WTC11 (cell line): ENCODE measurements around the gene DACH2. TPM values are rescaled to one million over a fixed set of nuclear protein-coding genes. Genes with fewer than 3 reads are reported as not detected.
A peak's percentile ranks its signal among the peaks of the same experiment; 100 is the strongest.

Experiments
- ATAC-seq: fragments of 200-7000 bp; cut with Tn5 transposase; 2 replicates; pipeline ENCODE4 v1.10.0; 2021; ENCODE audit warnings: mild to moderate bottlenecking, moderate library complexity
- CTCF ChIA-PET: fragments of 300-600 bp; sonication (Branson Sonifier 250); formaldehyde crosslinking; loops from one replicate; lab custom pipeline; 2021; ENCODE audit warnings: antibody characterized with exemption; lab: Charles Lee
- POLR2A ChIA-PET: fragments of 350-600 bp; sonication (Branson Sonifier 250); formaldehyde crosslinking; loops from one replicate; lab custom pipeline; 2021; ENCODE audit warnings: antibody characterized with exemption; lab: Charles Lee
- DNase-seq: peaks from one replicate; pipeline ENCODE4 v3.0.0; 2021; ENCODE audit warnings: low spot score
- H3K27ac Mint-ChIP-seq: 2 replicates; pipeline ENCODE4 v1.8.0; 2021; ENCODE audit warnings: mixed read lengths
- H3K27me3 Mint-ChIP-seq: 2 replicates; pipeline ENCODE4 v1.8.0; 2021; ENCODE audit warnings: low read depth, mild to moderate bottlenecking, moderate library complexity, mixed read lengths
- H3K36me3 Mint-ChIP-seq: 2 replicates; pipeline ENCODE4 v1.8.0; 2021; ENCODE audit warnings: mixed read lengths
- H3K4me1 Mint-ChIP-seq: 2 replicates; pipeline ENCODE4 v1.8.0; 2022; ENCODE audit warnings: mixed read lengths
- H3K4me3 Mint-ChIP-seq: 2 replicates; pipeline ENCODE4 v1.8.0; 2021; ENCODE audit warnings: mild to moderate bottlenecking, moderate library complexity, mixed read lengths
- H3K9me3 Mint-ChIP-seq: 2 replicates; pipeline ENCODE4 v1.8.0; 2021; ENCODE audit warnings: mixed read lengths
- CDX4 ChIP-seq: fragments of 250-450 bp; sonication (Bioruptor Pico); IDR thresholded peaks from 2 replicates; pipeline ENCODE4 v1.9.0; 2021; ENCODE audit warnings: moderate library complexity, mild to moderate bottlenecking, inconsistent platforms, borderline replicate concordance
- E2F4 ChIP-seq: sonication (generic); formaldehyde crosslinking; IDR thresholded peaks from 2 replicates; pipeline ENCODE4 v1.8.1; 2022; ENCODE audit warnings: low read depth, mild to moderate bottlenecking, moderate library complexity, missing genetic modification reagents, borderline replicate concordance
- EMX1 ChIP-seq: fragments of 250-450 bp; sonication (Bioruptor Pico); IDR thresholded peaks from 2 replicates; pipeline ENCODE4 v1.8.0; 2021; ENCODE audit warnings: mild to moderate bottlenecking
- ESRRA ChIP-seq: sonication (generic); formaldehyde crosslinking; IDR thresholded peaks from 2 replicates; pipeline ENCODE4 v1.8.1; 2022; ENCODE audit warnings: mild to moderate bottlenecking, missing genetic modification reagents, borderline replicate concordance
- ETV6 ChIP-seq: sonication (generic); formaldehyde crosslinking; IDR thresholded peaks from 2 replicates; pipeline ENCODE4 v1.8.1; 2022; ENCODE audit warnings: mild to moderate bottlenecking, missing genetic modification reagents
- FOXJ3 ChIP-seq: sonication (generic); formaldehyde crosslinking; IDR thresholded peaks from 2 replicates; pipeline ENCODE4 v1.9.0; 2021; ENCODE audit warnings: missing genetic modification reagents, mild to moderate bottlenecking, borderline replicate concordance
- GABPB1 ChIP-seq: sonication (generic); formaldehyde crosslinking; IDR thresholded peaks from 2 replicates; pipeline ENCODE4 v1.8.1; 2023; ENCODE audit warnings: mild to moderate bottlenecking, missing genetic modification reagents
- GTF2I ChIP-seq: fragments of 250-450 bp; sonication (Bioruptor Pico); conservative IDR thresholded peaks from 2 replicates; pipeline ENCODE4 v1.4.0; 2021; ENCODE audit warnings: mild to moderate bottlenecking
- HMGA2 ChIP-seq: fragments of 250-450 bp; sonication (Bioruptor Pico); IDR thresholded peaks from 2 replicates; pipeline ENCODE4 v1.4.0; 2021; ENCODE audit warnings: mild to moderate bottlenecking, moderate library complexity
- JUN ChIP-seq: sonication (generic); formaldehyde crosslinking; IDR thresholded peaks from 2 replicates; pipeline ENCODE4 v1.8.0; 2023; ENCODE audit warnings: mild to moderate bottlenecking, missing genetic modification reagents
- OVOL2 ChIP-seq: fragments of 250-450 bp; sonication (Bioruptor Pico); IDR thresholded peaks from 2 replicates; pipeline ENCODE4 v1.9.0; 2021; ENCODE audit warnings: mild to moderate bottlenecking, borderline replicate concordance
- PRDM15 ChIP-seq: sonication (generic); formaldehyde crosslinking; IDR thresholded peaks from 2 replicates; pipeline ENCODE4 v1.8.0; 2022; ENCODE audit warnings: missing genetic modification reagents
- PRRX2 ChIP-seq: fragments of 250-450 bp; sonication (Bioruptor Pico); IDR thresholded peaks from 2 replicates; pipeline ENCODE4 v1.8.0; 2021; ENCODE audit warnings: mild to moderate bottlenecking
- RORB ChIP-seq: fragments of 250-450 bp; sonication (Bioruptor Pico); IDR thresholded peaks from 2 replicates; pipeline ENCODE4 v1.9.0; 2021; ENCODE audit warnings: mild to moderate bottlenecking
- SP1 ChIP-seq: sonication (generic); formaldehyde crosslinking; conservative IDR thresholded peaks from 2 replicates; pipeline ENCODE4 v1.8.1; 2022; ENCODE audit warnings: missing genetic modification reagents
- TCF7 ChIP-seq: sonication (generic); formaldehyde crosslinking; IDR thresholded peaks from 2 replicates; pipeline ENCODE4 v1.8.0; 2022; ENCODE audit warnings: mild to moderate bottlenecking, low read depth, missing genetic modification reagents, moderate library complexity
- TEAD4 ChIP-seq: sonication (generic); formaldehyde crosslinking; IDR thresholded peaks from 2 replicates; pipeline ENCODE4 v1.8.0; 2022; ENCODE audit warnings: mild to moderate bottlenecking, missing genetic modification reagents
- USF2 ChIP-seq: sonication (generic); formaldehyde crosslinking; IDR thresholded peaks from 2 replicates; pipeline ENCODE4 v1.8.1; 2023; ENCODE audit warnings: mild to moderate bottlenecking, missing genetic modification reagents, moderate library complexity
- ZNF281 ChIP-seq: sonication (generic); formaldehyde crosslinking; IDR thresholded peaks from 2 replicates; pipeline ENCODE4 v1.8.0; 2023; ENCODE audit warnings: mild to moderate bottlenecking, missing genetic modification reagents
- ZNF317 ChIP-seq: sonication (generic); formaldehyde crosslinking; IDR thresholded peaks from 2 replicates; pipeline ENCODE4 v1.8.1; 2023; ENCODE audit warnings: low read depth, mild to moderate bottlenecking, moderate library complexity, missing genetic modification reagents, borderline replicate concordance
- ZNF416 ChIP-seq: fragments of 250-450 bp; sonication (Bioruptor Pico); IDR thresholded peaks from 2 replicates; pipeline ENCODE4 v1.9.0; 2021; ENCODE audit warnings: mild to moderate bottlenecking, inconsistent platforms
- ZSCAN18 ChIP-seq: fragments of 250-450 bp; sonication (Bioruptor Pico); IDR thresholded peaks from 2 replicates; pipeline ENCODE4 v2.1.2; 2022; ENCODE audit warnings: mild to moderate bottlenecking, moderate library complexity
- total RNA-seq: library from RNA; stranded (reverse); gene quantifications from 3 replicates; pipeline ENCODE4 v1.2.3, GENCODE V29; 2021

Gene DACH2
- total RNA-seq, 1 experiment from 2014 or later: 3.5 TPM

- no peak for TF ChIP-seq ZNF317 (CRISPR knock-in tag)
- TF ChIP-seq CDX4 (CRISPR knock-in tag): no peak
Observed at GRCh38 chrX:86436116-86436515, 287.9 kb downstream of the DACH2 start (continued).

GRCh38 chrX:86455495-86455894 is 307.2 kb downstream of the DACH2 start:
- Mint-ChIP-seq H3K27ac (no peak overlapping the region), H3K36me3 (no peaks in the 10 kb centered on the region), H3K9me3 (no peaks in the 10 kb centered on the region), H3K4me1 (no peaks in the 10 kb centered on the region), H3K4me3 (no peak overlapping the region), H3K27me3 (no peaks in the 10 kb centered on the region)
- ATAC-seq: peak; percentile 81
- POLR2A ChIA-PET: no interaction called here
- CTCF ChIA-PET: no interaction called here
- no peak for TF ChIP-seq GTF2I (CRISPR knock-in tag)
- no peak for TF ChIP-seq RORB (CRISPR knock-in tag)
- no peak for TF ChIP-seq OVOL2 (CRISPR knock-in tag)
- no peak for TF ChIP-seq E2F4 (CRISPR knock-in tag)
- TF ChIP-seq ZSCAN18 (CRISPR knock-in tag): no peak
- TF ChIP-seq USF2 (CRISPR knock-in tag): no peak
- TF ChIP-seq TCF7 (CRISPR knock-in tag): no peak
- no peak for TF ChIP-seq ZNF416 (CRISPR knock-in tag)
- no peak for TF ChIP-seq ZNF317 (CRISPR knock-in tag)
- TF ChIP-seq JUN (CRISPR knock-in tag): no peak
- TF ChIP-seq TEAD4 (CRISPR knock-in tag): no peak
- peak; percentile 20 for DNase-seq

- no peak for DNase-seq
- Mint-ChIP-seq H3K36me3 (peaks cover 2% of the 10 kb centered on the region; the same call in 1 of the 2 replicates), H3K9me3 (peaks cover 7% of the 10 kb centered on the region), H3K4me3 (no peak overlapping the region), H3K4me1 (no peaks in the 10 kb centered on the region), H3K27ac (no peak overlapping the region), H3K27me3 (no peaks in the 10 kb centered on the region)
- POLR2A ChIA-PET: no interaction called here
- CTCF ChIA-PET: no interaction called here
- ATAC-seq: no peak
- TF ChIP-seq EMX1: no peak
- no peak for TF ChIP-seq FOXJ3 (CRISPR knock-in tag)
- no peak for TF ChIP-seq PRRX2 (CRISPR knock-in tag)
- TF ChIP-seq PRDM15 (CRISPR knock-in tag): no peak
- no peak for TF ChIP-seq ESRRA (CRISPR knock-in tag)
- TF ChIP-seq GABPB1 (CRISPR knock-in tag): no peak
- no peak for TF ChIP-seq ZNF281
- no peak for TF ChIP-seq HMGA2 (CRISPR knock-in tag)
- TF ChIP-seq ZSCAN18 (CRISPR knock-in tag): no peak
- TF ChIP-seq SP1 (CRISPR knock-in tag): no peak
- no peak for TF ChIP-seq ETV6
Observed at GRCh38 chrX:86460760-86461159, 312.5 kb downstream of the DACH2 start.
